Measurements from ENCODE around the gene POU2AF1. TPM values are rescaled to one million over a fixed set of nuclear protein-coding genes. Genes with fewer than 3 reads are reported as not detected.

The POU2AF1 gene
- total RNA-seq, 1 experiment from 2014 or later: 0.22 TPM

DNA sequence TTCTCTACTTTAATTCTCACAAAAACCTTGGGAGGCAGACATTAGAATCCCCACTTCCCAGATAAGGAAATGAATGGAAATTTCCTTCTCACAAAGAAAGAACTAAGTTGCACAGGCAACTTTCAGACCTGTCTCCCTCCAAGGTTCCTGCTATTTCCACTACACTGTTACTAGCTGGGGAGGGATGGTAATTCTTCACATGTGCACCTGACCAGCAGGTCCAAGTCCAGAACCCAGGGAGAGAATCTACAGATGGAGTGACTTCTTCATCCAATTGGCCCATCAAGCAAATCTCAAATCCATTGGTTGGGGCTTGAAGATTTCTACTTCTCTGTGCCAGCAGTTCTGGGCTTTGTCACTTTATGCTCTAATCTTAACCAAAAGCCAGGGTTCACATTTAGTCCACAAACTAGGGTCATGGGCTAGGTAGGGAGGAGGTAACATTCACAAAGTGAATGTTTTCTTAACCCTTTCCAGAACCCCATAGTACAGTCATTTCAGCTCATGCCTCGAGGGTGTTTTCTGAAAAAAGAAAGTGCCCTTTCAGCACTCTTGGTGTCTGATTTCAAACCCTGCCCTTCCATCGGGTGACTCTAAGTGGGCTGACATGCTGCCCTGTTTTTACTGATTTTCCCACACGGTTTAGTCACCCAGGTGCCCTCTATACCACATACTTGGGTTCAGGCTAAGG, 2.7 kb downstream of the POU2AF1 start:
- Mint-ChIP-seq H3K27me3 (ENCODE audit: low read depth) (no peaks in the 10 kb centered on the region), H3K9me3 (no peaks in the 10 kb centered on the region), H3K36me3 (no peaks in the 10 kb centered on the region), H3K4me3 (no peak overlapping the region), H3K27ac (no peak overlapping the region), H3K4me1 (0 out of 2 replicates have a peak, but pooled peaks cover 5% of the 10 kb centered on the region)
- DNase-seq (ENCODE audit: low spot score) (no peak), ATAC-seq (no peak)
- ChIA-PET CTCF (no interaction called here), POLR2A (no interaction called here)
- TF ChIP-seq, protein P1, sequence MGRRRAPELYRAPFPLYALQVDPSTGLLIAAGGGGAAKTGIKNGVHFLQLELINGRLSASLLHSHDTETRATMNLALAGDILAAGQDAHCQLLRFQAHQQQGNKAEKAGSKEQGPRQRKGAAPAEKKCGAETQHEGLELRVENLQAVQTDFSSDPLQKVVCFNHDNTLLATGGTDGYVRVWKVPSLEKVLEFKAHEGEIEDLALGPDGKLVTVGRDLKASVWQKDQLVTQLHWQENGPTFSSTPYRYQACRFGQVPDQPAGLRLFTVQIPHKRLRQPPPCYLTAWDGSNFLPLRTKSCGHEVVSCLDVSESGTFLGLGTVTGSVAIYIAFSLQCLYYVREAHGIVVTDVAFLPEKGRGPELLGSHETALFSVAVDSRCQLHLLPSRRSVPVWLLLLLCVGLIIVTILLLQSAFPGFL (CRISPR knock-in tag; IDR thresholded peaks at IDR 0.05; ENCODE audit: borderline replicate concordance): no peak
- TF ChIP-seq, protein P2, sequence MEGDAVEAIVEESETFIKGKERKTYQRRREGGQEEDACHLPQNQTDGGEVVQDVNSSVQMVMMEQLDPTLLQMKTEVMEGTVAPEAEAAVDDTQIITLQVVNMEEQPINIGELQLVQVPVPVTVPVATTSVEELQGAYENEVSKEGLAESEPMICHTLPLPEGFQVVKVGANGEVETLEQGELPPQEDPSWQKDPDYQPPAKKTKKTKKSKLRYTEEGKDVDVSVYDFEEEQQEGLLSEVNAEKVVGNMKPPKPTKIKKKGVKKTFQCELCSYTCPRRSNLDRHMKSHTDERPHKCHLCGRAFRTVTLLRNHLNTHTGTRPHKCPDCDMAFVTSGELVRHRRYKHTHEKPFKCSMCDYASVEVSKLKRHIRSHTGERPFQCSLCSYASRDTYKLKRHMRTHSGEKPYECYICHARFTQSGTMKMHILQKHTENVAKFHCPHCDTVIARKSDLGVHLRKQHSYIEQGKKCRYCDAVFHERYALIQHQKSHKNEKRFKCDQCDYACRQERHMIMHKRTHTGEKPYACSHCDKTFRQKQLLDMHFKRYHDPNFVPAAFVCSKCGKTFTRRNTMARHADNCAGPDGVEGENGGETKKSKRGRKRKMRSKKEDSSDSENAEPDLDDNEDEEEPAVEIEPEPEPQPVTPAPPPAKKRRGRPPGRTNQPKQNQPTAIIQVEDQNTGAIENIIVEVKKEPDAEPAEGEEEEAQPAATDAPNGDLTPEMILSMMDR (IDR thresholded peaks at IDR 0.05): no peak
- TF ChIP-seq TEAD4 (CRISPR knock-in tag; IDR thresholded peaks at IDR 0.05) (no peak), JAZF1 (CRISPR knock-in tag; IDR thresholded peaks at IDR 0.05) (no peak), IRF2 (CRISPR knock-in tag; IDR thresholded peaks at IDR 0.05; ENCODE audit: borderline replicate concordance, low read depth) (no peak), ZNF416 (CRISPR knock-in tag; IDR thresholded peaks at IDR 0.05) (no peak), ATF2 (CRISPR knock-in tag; IDR thresholded peaks at IDR 0.05; ENCODE audit: borderline replicate concordance, low read depth) (no peak), TEAD1 (CRISPR knock-in tag; IDR thresholded peaks at IDR 0.05) (no peak), SMAD3 (CRISPR knock-in tag; IDR thresholded peaks at IDR 0.05; ENCODE audit: borderline replicate concordance) (no peak), ZNF512 (CRISPR knock-in tag; IDR thresholded peaks at IDR 0.05; ENCODE audit: borderline replicate concordance) (no peak), ELF4 (CRISPR knock-in tag; IDR thresholded peaks at IDR 0.05; ENCODE audit: low read depth) (no peak), NR2C2 (CRISPR knock-in tag; IDR thresholded peaks at IDR 0.05) (no peak), ATF6 (CRISPR knock-in tag; IDR thresholded peaks at IDR 0.05) (no peak)
- TF ChIP-seq, protein P3, sequence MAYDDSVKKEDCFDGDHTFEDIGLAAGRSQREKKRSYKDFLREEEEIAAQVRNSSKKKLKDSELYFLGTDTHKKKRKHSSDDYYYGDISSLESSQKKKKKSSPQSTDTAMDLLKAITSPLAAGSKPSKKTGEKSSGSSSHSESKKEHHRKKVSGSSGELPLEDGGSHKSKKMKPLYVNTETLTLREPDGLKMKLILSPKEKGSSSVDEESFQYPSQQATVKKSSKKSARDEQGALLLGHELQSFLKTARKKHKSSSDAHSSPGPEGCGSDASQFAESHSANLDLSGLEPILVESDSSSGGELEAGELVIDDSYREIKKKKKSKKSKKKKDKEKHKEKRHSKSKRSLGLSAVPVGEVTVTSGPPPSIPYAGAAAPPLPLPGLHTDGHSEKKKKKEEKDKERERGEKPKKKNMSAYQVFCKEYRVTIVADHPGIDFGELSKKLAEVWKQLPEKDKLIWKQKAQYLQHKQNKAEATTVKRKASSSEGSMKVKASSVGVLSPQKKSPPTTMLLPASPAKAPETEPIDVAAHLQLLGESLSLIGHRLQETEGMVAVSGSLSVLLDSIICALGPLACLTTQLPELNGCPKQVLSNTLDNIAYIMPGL (CRISPR knock-in tag; IDR thresholded peaks at IDR 0.05): no peak
- TF ChIP-seq, protein P4, sequence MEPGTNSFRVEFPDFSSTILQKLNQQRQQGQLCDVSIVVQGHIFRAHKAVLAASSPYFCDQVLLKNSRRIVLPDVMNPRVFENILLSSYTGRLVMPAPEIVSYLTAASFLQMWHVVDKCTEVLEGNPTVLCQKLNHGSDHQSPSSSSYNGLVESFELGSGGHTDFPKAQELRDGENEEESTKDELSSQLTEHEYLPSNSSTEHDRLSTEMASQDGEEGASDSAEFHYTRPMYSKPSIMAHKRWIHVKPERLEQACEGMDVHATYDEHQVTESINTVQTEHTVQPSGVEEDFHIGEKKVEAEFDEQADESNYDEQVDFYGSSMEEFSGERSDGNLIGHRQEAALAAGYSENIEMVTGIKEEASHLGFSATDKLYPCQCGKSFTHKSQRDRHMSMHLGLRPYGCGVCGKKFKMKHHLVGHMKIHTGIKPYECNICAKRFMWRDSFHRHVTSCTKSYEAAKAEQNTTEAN (CRISPR knock-in tag; IDR thresholded peaks at IDR 0.05): no peak
